WTC11 (cell line): ENCODE data around the gene OR14I1. TPM values are rescaled to one million over a fixed set of nuclear protein-coding genes. Genes with fewer than 3 reads are reported as not detected.

ENCODE experiments used
- ATAC-seq: fragments of 200-7000 bp; cut with Tn5 transposase; 2 replicates; pipeline ENCODE4 v1.10.0; 2021; ENCODE audit warnings: mild to moderate bottlenecking, moderate library complexity
- CTCF ChIA-PET: fragments of 300-600 bp; sonication (Branson Sonifier 250); formaldehyde crosslinking; loops from one replicate; lab custom pipeline; 2021; ENCODE audit warnings: antibody characterized with exemption; lab: Charles Lee
- POLR2A ChIA-PET: fragments of 350-600 bp; sonication (Branson Sonifier 250); formaldehyde crosslinking; loops from one replicate; lab custom pipeline; 2021; ENCODE audit warnings: antibody characterized with exemption; lab: Charles Lee
- DNase-seq: peaks from one replicate; pipeline ENCODE4 v3.0.0; 2021; ENCODE audit warnings: low spot score
- H3K27ac Mint-ChIP-seq: 2 replicates; pipeline ENCODE4 v1.8.0; 2021; ENCODE audit warnings: mixed read lengths
- H3K27me3 Mint-ChIP-seq: 2 replicates; pipeline ENCODE4 v1.8.0; 2021; ENCODE audit warnings: low read depth, mild to moderate bottlenecking, moderate library complexity, mixed read lengths
- H3K36me3 Mint-ChIP-seq: 2 replicates; pipeline ENCODE4 v1.8.0; 2021; ENCODE audit warnings: mixed read lengths
- H3K4me1 Mint-ChIP-seq: 2 replicates; pipeline ENCODE4 v1.8.0; 2022; ENCODE audit warnings: mixed read lengths
- H3K4me3 Mint-ChIP-seq: 2 replicates; pipeline ENCODE4 v1.8.0; 2021; ENCODE audit warnings: mild to moderate bottlenecking, moderate library complexity, mixed read lengths
- H3K9me3 Mint-ChIP-seq: 2 replicates; pipeline ENCODE4 v1.8.0; 2021; ENCODE audit warnings: mixed read lengths
- ATF6 ChIP-seq: sonication (generic); formaldehyde crosslinking; IDR thresholded peaks from 2 replicates; pipeline ENCODE4 v1.8.1; 2023; ENCODE audit warnings: mild to moderate bottlenecking, missing genetic modification reagents
- ELF4 ChIP-seq: sonication (generic); formaldehyde crosslinking; IDR thresholded peaks from 2 replicates; pipeline ENCODE4 v1.8.1; 2022; ENCODE audit warnings: low read depth, mild to moderate bottlenecking, moderate library complexity, missing genetic modification reagents
- NFYB ChIP-seq: sonication (generic); formaldehyde crosslinking; conservative IDR thresholded peaks from 2 replicates; pipeline ENCODE4 v1.8.0; 2022; ENCODE audit warnings: low read depth, missing genetic modification reagents
- NR3C1 ChIP-seq: sonication (generic); formaldehyde crosslinking; conservative IDR thresholded peaks from 2 replicates; pipeline ENCODE4 v1.8.1; 2023; ENCODE audit warnings: low read depth, mild to moderate bottlenecking, missing genetic modification reagents
- PRRX2 ChIP-seq: fragments of 250-450 bp; sonication (Bioruptor Pico); IDR thresholded peaks from 2 replicates; pipeline ENCODE4 v1.8.0; 2021; ENCODE audit warnings: mild to moderate bottlenecking
- TEAD4 ChIP-seq: sonication (generic); formaldehyde crosslinking; IDR thresholded peaks from 2 replicates; pipeline ENCODE4 v1.8.0; 2022; ENCODE audit warnings: mild to moderate bottlenecking, missing genetic modification reagents
- ZNF263 ChIP-seq: sonication (generic); formaldehyde crosslinking; IDR thresholded peaks from 2 replicates; pipeline ENCODE4 v1.8.1; 2022; ENCODE audit warnings: low read depth, mild to moderate bottlenecking, moderate library complexity, missing genetic modification reagents
- total RNA-seq: library from RNA; stranded (reverse); gene quantifications from 3 replicates; pipeline ENCODE4 v1.2.3, GENCODE V29; 2021
- TF ChIP-seq, protein P1 (sequence below): sonication (generic); formaldehyde crosslinking; IDR thresholded peaks from 2 replicates; pipeline ENCODE4 v1.8.1; 2023; ENCODE audit warnings: mild to moderate bottlenecking, missing genetic modification reagents, moderate library complexity
- TF ChIP-seq, protein P2 (sequence below): sonication (generic); formaldehyde crosslinking; IDR thresholded peaks from 2 replicates; pipeline ENCODE4 v1.8.1; 2023; ENCODE audit warnings: mild to moderate bottlenecking, missing genetic modification reagents
- TF ChIP-seq, protein P3 (sequence below): sonication (generic); formaldehyde crosslinking; IDR thresholded peaks from 2 replicates; pipeline ENCODE4 v1.8.1; 2023; ENCODE audit warnings: mild to moderate bottlenecking, missing genetic modification reagents, moderate library complexity
- TF ChIP-seq, protein P4 (sequence below): sonication (generic); formaldehyde crosslinking; IDR thresholded peaks from 2 replicates; pipeline ENCODE4 v1.8.0; 2023; ENCODE audit warnings: missing genetic modification reagents, mild to moderate bottlenecking, borderline replicate concordance
- TF ChIP-seq, protein P5 (sequence below): sonication (generic); formaldehyde crosslinking; IDR thresholded peaks from 2 replicates; pipeline ENCODE4 v1.8.0; 2022; ENCODE audit warnings: mild to moderate bottlenecking, missing genetic modification reagents

Gene OR14I1
- total RNA-seq, 1 experiment from 2014 or later, result not detected

DNA sequence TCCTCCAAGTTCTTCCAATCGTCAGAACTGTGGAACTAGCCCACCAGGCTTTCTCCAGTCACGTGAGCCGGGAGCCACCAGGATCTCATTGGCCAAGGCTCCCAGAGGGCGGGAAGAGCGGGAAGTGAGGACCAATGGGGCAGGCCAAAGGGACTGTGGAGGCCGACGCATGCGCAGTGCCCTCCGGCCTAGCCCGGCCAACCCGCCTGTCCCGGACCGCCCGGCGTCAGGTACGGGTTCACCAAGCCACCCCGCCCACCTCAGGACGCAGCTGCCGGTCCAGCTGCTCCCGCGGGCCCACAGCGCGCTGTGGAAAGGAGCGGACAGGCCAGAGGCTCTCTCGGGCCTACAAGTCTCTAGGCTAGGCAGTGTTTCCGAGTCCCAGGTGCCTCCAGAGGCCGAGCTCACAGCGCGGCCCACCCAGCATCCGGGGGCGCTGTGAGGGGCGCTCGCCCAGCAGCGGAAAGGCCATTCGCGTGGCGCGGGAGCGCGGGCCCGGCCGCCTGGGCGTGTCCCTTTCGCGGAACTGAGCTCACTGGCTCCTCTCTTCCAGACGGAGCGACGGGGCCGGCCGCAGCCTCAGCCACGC, 10.9 kb downstream of the OR14I1 start:
- Mint-ChIP-seq H3K36me3 (peaks cover 73% of the 10 kb centered on the region), H3K4me1 (no peaks in the 10 kb centered on the region), H3K4me3 (no peak overlapping the region), H3K27me3 (peaks cover 22% of the 10 kb centered on the region), H3K27ac (no peak overlapping the region), H3K9me3 (peaks cover 90% of the 10 kb centered on the region)
- DNase-seq (no peak), ATAC-seq (no peak)
- ChIA-PET POLR2A (no interaction called here), CTCF (no interaction called here)
- TF ChIP-seq, protein P1, sequence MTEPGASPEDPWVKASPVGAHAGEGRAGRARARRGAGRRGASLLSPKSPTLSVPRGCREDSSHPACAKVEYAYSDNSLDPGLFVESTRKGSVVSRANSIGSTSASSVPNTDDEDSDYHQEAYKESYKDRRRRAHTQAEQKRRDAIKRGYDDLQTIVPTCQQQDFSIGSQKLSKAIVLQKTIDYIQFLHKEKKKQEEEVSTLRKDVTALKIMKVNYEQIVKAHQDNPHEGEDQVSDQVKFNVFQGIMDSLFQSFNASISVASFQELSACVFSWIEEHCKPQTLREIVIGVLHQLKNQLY (CRISPR knock-in tag), result no peak
- TF ChIP-seq NR3C1 (CRISPR knock-in tag) (no peak), ELF4 (no peak), PRRX2 (CRISPR knock-in tag) (no peak), TEAD4 (CRISPR knock-in tag) (no peak)
- TF ChIP-seq, protein P2, sequence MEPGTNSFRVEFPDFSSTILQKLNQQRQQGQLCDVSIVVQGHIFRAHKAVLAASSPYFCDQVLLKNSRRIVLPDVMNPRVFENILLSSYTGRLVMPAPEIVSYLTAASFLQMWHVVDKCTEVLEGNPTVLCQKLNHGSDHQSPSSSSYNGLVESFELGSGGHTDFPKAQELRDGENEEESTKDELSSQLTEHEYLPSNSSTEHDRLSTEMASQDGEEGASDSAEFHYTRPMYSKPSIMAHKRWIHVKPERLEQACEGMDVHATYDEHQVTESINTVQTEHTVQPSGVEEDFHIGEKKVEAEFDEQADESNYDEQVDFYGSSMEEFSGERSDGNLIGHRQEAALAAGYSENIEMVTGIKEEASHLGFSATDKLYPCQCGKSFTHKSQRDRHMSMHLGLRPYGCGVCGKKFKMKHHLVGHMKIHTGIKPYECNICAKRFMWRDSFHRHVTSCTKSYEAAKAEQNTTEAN (CRISPR knock-in tag), result no peak

- H3K9me3 Mint-ChIP-seq, result peaks cover 87% of the 10 kb centered on the region
- DNase-seq (no peak), ATAC-seq (no peak)
- POLR2A ChIA-PET, result no interaction called here
- CTCF ChIA-PET, result no interaction called here
- TF ChIP-seq NFYB (CRISPR knock-in tag) (no peak), ZNF263 (CRISPR knock-in tag) (no peak)
- TF ChIP-seq, protein P3, sequence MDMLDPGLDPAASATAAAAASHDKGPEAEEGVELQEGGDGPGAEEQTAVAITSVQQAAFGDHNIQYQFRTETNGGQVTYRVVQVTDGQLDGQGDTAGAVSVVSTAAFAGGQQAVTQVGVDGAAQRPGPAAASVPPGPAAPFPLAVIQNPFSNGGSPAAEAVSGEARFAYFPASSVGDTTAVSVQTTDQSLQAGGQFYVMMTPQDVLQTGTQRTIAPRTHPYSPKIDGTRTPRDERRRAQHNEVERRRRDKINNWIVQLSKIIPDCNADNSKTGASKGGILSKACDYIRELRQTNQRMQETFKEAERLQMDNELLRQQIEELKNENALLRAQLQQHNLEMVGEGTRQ (CRISPR knock-in tag), result no peak
- TF ChIP-seq, protein P4, sequence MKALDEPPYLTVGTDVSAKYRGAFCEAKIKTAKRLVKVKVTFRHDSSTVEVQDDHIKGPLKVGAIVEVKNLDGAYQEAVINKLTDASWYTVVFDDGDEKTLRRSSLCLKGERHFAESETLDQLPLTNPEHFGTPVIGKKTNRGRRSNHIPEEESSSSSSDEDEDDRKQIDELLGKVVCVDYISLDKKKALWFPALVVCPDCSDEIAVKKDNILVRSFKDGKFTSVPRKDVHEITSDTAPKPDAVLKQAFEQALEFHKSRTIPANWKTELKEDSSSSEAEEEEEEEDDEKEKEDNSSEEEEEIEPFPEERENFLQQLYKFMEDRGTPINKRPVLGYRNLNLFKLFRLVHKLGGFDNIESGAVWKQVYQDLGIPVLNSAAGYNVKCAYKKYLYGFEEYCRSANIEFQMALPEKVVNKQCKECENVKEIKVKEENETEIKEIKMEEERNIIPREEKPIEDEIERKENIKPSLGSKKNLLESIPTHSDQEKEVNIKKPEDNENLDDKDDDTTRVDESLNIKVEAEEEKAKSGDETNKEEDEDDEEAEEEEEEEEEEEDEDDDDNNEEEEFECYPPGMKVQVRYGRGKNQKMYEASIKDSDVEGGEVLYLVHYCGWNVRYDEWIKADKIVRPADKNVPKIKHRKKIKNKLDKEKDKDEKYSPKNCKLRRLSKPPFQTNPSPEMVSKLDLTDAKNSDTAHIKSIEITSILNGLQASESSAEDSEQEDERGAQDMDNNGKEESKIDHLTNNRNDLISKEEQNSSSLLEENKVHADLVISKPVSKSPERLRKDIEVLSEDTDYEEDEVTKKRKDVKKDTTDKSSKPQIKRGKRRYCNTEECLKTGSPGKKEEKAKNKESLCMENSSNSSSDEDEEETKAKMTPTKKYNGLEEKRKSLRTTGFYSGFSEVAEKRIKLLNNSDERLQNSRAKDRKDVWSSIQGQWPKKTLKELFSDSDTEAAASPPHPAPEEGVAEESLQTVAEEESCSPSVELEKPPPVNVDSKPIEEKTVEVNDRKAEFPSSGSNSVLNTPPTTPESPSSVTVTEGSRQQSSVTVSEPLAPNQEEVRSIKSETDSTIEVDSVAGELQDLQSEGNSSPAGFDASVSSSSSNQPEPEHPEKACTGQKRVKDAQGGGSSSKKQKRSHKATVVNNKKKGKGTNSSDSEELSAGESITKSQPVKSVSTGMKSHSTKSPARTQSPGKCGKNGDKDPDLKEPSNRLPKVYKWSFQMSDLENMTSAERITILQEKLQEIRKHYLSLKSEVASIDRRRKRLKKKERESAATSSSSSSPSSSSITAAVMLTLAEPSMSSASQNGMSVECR, result no peak
- TF ChIP-seq, protein P2 (CRISPR knock-in tag), result no peak
- peaks cover 72% of the 10 kb centered on the region for H3K36me3 Mint-ChIP-seq
- peaks cover 22% of the 10 kb centered on the region for H3K27me3 Mint-ChIP-seq
- no peak overlapping the region for H3K4me3 Mint-ChIP-seq
- H3K4me1 Mint-ChIP-seq, result no peaks in the 10 kb centered on the region
- no peak overlapping the region for H3K27ac Mint-ChIP-seq
These were observed 13.9 kb downstream of the OR14I1 start for GRCh38 chr1:248688527-248689298.

GRCh38 chr1:248686815-248687214, 15.8 kb downstream of the OR14I1 start:
- DNase-seq (no peak), ATAC-seq (no peak)
- CTCF ChIA-PET, result no interaction called here
- H3K4me3 Mint-ChIP-seq, result no peak overlapping the region
- no peak for TF ChIP-seq ATF6 (CRISPR knock-in tag)
- TF ChIP-seq, protein P5, sequence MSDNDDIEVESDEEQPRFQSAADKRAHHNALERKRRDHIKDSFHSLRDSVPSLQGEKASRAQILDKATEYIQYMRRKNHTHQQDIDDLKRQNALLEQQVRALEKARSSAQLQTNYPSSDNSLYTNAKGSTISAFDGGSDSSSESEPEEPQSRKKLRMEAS (CRISPR knock-in tag), result no peak
- H3K27me3 Mint-ChIP-seq, result peaks cover 15% of the 10 kb centered on the region
- H3K36me3 Mint-ChIP-seq, result peaks cover 69% of the 10 kb centered on the region
- no peaks in the 10 kb centered on the region for H3K4me1 Mint-ChIP-seq
- peaks cover 85% of the 10 kb centered on the region for H3K9me3 Mint-ChIP-seq
- POLR2A ChIA-PET, result no interaction called here
- no peak overlapping the region for H3K27ac Mint-ChIP-seq
